Inflammatory macrophage (primary cell): ENCODE results near the gene RGS17.
"Not testable (repeated sequence)": the region's sequence is repeated elsewhere in the genome, so short reads cannot be mapped to it uniquely, and the experiment has no call there.

Experiments used
- DNase-seq, 2 donors: peaks; one replicate each; pipeline ENCODE4 v3.0.0-alpha.2; 2020 to 2022

RGS17 gene

DNA sequence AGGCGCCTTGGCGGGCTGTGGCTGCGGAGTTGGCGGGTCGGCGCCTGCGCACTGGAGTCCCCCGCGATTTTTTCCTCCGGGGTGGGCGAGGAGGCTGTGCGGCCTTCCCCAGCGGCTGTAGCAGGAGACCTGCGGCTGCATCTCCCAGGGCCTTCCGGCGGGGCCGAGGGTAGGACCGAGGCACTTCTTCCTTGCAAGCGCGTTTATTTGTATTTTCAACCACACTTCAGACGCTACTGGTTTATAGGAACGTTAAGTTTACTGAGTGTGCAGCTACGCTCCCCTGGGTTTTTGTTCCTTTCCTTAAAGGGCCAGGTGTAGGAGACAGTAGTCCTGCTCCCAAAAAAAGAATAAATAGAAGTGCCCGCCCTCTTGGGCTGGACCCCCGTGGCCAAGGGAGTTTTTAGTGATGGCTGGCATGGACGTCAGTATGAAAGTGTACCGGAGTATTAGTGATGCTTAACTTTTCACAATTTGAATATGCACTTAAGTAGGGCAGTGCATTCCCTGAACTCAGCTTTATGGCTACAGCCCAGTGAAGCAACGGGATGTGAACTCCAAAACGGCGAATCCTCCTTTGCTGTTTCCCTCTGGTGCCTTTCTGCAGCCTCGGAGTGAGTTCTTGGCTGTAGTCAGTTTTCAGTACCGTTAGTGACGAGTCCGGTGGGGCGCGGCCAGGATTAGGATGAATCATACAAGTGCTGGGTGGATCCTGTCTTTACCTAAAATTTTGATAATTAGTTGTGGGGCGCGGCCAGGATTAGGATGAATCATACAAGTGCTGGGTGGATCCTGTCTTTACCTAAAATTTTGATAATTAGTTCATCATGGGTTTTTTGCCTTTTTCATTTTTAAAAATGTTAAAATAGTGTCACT, 147.2 kb downstream of the RGS17 start:
- peak; percentile 67 to 95 for DNase-seq

- peak; percentile 98 for DNase-seq
These were observed 148.0 kb downstream of the RGS17 start, which contains the start of gene FBXO5 for GRCh38 chr6:152982904-152983636. FBXO5 (minus strand) TSS chr6:152983041; CDS start chr6:152982959, 82 bp downstream.

DNA sequence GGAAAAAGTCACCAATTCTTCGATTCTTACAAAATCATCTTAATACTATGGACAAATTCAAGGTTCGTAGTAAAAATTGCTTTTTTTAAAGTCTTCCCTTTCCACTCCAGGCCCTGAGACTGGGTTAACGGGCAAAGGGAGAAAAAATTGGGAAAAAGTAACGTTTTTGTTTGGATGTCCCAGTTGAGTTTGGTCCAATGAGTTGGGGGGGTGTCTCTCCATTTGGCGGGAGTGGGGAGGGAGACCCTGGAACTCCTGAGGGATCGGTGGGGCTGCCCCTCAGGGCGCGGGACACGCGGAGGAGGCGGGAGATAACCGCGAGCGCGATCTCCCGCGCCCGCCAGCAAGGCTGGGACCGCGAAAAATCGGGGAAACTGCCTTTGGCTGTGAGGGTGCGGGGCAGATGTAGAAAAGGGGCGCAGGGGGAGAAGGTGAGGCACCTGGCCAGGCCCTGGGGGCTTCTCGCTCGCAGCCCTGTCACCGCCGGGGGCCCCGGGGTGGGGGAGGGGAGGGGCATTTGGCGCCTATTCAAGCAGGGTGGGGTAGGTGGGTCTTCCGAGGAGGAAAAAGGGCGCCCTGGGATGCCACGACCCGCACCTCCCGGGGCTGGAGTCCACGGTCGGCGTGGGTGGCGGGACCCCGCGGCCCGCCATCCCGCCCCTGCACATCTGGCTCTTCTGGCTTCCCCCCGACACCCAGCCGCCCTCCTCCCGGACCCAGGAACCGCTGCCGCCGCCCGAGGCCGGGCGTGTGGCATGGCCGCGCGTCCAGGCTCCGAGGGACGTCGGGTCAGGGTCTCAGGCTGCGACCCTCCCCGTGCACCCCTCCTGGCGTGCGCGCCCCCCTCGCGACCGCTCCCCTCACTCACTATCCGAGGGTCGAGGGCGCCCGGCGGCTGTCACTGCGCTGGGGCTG, 148.8 kb downstream of the RGS17 start:
- no peak for DNase-seq

GRCh38 chr6:152981219-152981618, 149.9 kb downstream of the RGS17 start:
- no peak for DNase-seq

- DNase-seq: no peak
These were observed 150.4 kb downstream of the RGS17 start for GRCh38 chr6:152980656-152981055.

GRCh38 chr6:152979116-152979515, 152.0 kb downstream of the RGS17 start:
- no peak for DNase-seq

DNA sequence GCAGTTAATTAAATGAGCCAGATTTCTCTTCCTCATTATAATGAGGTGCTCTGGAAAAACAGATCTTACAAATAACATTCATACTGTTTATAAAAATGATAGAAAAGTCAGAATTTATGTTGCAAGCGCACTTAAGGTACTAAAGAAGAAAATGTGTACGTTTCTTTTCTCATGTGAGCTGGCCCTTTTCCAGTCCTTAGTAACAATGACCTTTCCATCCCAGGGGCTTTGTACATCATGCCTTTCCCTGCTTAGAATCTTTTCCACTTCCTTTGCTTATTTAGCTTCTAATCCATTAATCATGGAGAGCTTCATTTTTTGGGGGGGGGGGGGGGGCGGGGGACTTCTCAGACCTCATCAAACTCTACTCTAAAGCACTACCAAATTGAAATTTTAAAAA, 153.0 kb downstream of the RGS17 start:
- no peak for DNase-seq

- DNase-seq: no peak
These were observed 153.5 kb downstream of the RGS17 start for GRCh38 chr6:152977556-152977955.

- no peak for DNase-seq
These were observed 154.3 kb downstream of the RGS17 start for GRCh38 chr6:152976749-152977148.

DNA sequence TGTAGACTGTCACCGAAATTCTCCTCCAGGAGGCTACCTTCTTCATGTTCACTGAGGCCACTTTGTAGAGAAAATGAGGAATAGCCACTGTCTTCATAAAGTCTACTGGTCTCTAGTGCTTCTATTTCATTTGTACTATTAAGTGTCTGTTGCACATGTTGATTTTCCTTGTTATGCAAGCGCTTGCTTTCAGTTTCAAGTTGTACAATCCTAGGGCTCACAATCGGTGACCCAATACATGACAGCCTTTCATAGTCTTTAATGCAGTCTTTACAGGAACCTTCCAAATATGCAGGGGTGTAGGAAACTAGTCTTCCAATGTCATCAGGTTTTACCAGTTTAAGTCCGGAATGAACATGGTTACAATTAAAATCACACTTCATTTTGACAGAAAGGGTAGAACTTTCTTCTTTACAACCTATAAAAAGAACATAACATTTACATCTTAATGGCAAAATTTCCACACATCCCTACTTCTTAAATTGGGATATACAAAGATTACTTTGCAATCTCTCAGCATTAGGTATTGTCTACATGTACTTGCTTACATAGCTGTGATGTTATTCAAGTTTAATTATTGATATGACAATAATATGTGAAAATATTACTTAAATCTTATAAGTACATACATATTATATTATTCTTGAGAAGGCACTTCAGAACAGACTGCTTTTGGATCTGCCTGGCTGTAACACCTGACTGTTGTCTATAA, 155.7 kb downstream of the RGS17 start:
- DNase-seq: peak; percentile 80 to 89

- DNase-seq: no peak
These were observed 157.2 kb downstream of the RGS17 start for GRCh38 chr6:152973916-152974315.

- no peak for DNase-seq
These were observed 161.2 kb downstream of the RGS17 start for GRCh38 chr6:152969688-152970418.

GRCh38 chr6:152966168-152966894, 164.8 kb downstream of the RGS17 start:
- not testable (repeated sequence) for DNase-seq

- DNase-seq: no peak
These were observed 171.7 kb downstream of the RGS17 start for GRCh38 chr6:152959333-152959732.

DNA sequence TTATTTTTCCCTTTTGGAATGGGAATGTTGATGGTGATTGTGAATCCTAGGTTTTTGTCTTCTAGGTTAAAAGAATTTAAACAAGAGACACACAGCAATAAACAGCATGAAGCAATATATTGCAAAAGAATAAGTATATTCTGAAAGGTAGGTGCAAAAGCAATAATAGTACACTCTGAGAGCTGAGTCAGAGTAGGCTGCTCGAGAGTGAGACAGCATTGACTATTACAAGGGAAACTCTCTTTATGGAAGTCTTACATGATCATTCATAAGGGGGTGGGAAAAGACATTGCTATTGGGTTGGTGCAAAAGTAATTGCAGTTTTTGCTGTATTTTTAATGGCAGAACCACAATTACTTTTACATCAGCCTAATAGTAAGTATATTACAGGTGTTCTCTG, 173.3 kb downstream of the RGS17 start:
- DNase-seq: no peak
